GM18526 (cell line): Measurements from ENCODE around the gene AMBN.

Experiments
- POLR2A ChIP-seq: IDR thresholded peaks from 3 replicates; pipeline ENCODE4 v1.6.1; 2011; ENCODE audit not compliant: insufficient read length; ENCODE audit errors: extremely low read depth

The AMBN gene

DNA sequence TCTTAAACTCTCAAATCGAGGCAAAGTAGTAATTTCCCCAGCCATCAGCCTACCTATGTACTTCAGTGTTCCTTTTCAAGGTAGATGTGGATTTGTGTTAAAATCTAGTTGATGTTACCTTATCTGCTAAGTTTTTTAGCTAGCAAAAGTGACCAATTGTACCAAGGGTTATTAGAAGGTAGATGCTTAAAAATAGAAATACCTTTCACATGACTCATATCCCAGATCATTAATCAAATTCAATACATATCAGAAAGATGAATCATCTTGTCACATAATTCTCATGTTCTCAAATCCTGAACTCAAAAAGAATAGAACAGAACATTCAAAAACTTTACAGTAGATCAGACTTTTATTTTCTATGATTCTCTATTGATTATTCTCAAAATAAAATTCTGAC is 40.0 kb downstream of the AMBN start:
- no peak for TF ChIP-seq POLR2A

DNA sequence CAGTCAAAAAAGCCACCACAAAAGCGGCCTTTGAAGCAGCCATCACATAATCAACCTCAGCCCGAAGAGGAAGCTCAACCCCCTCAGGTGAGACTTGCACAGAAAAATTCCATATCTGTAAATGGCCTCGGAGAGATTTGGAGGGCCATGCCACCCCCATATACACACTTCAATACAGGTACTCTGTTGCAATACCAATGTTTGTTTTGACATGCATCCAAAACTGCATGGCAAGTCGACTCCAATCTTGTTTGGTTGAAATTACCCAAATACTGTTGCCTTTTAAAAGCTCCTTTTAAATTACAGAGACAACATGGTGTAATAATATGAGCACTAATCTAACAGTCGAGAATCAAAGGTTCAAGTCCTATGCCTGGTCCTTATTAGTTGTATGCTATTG is 42.4 kb downstream of the AMBN start:
- no peak for TF ChIP-seq POLR2A

GRCh38 chr4:70637239-70637913 is 45.3 kb downstream of the AMBN start:
- TF ChIP-seq POLR2A: no peak

DNA sequence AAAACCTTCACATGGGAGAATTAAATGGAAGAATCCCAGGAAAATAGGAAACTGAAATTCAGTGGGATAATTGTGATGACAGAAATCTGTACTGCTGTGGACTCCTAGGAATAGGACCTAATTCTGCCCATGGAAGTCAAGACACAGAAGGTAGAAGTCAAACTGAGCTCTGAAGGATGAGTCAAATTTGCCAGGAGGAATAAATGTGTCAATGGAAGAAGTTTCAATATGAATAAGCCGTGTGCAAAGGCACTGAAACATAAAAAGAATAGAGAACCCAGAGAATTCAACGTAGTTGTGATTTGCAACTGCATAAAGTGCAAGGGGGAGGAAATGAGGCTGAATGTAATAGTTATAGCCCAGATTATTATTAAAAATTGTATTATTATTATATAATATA is 48.1 kb downstream of the AMBN start:
- no peak for TF ChIP-seq POLR2A

GRCh38 chr4:70651864-70652506 is 59.9 kb downstream of the AMBN start:
- TF ChIP-seq POLR2A: no peak

GRCh38 chr4:70654605-70655011 is 62.6 kb downstream of the AMBN start:
- TF ChIP-seq POLR2A: no peak
